Smooth muscle cell (in vitro differentiated cells): ENCODE data around the gene DOK4. TPM values are rescaled to one million over a fixed set of nuclear protein-coding genes. Genes with fewer than 3 reads are reported as not detected.
A peak's percentile ranks its signal among the peaks of the same experiment; 100 is the strongest.

Experiments
- DNase-seq: peaks from one replicate; lab custom pipeline; 2025; ENCODE audit not compliant: unreplicated experiment; lab: John Stamatoyannopoulos, UW
- H2AFZ ChIP-seq: fragments of 200-600 bp; sonication (generic); 2 replicates; pipeline ENCODE4 v1.6.0; 2016; ENCODE audit warnings: antibody characterized with exemption, low read depth, mild to moderate bottlenecking
- H3F3A ChIP-seq: fragments of 200-600 bp; sonication (generic); 2 replicates; pipeline ENCODE4 v1.6.0; 2017; ENCODE audit warnings: antibody characterized with exemption, low read depth
- H3K27ac ChIP-seq: fragments of 200-600 bp; sonication (generic); 2 replicates; pipeline ENCODE4 v1.5.1; 2016; ENCODE audit warnings: low read depth, mild to moderate bottlenecking
- H3K27me3 ChIP-seq: fragments of 200-600 bp; sonication (generic); 2 replicates; pipeline ENCODE4 v1.6.1; 2016; ENCODE audit warnings: low read depth, mild to moderate bottlenecking
- H3K36me3 ChIP-seq: fragments of 200-600 bp; sonication (generic); 2 replicates; pipeline ENCODE4 v1.5.1; 2016; ENCODE audit warnings: low read depth
- H3K4me1 ChIP-seq: fragments of 200-600 bp; sonication (generic); 2 replicates; pipeline ENCODE4 v1.5.1; 2016; ENCODE audit warnings: low read depth
- H3K4me2 ChIP-seq: fragments of 200-600 bp; sonication (generic); 2 replicates; pipeline ENCODE4 v1.6.0; 2016; ENCODE audit warnings: mild to moderate bottlenecking
- H3K4me3 ChIP-seq: fragments of 200-600 bp; sonication (generic); 2 replicates; pipeline ENCODE4 v1.5.1; 2016; ENCODE audit warnings: mild to moderate bottlenecking
- H3K79me2 ChIP-seq: fragments of 200-600 bp; sonication (generic); 2 replicates; pipeline ENCODE4 v1.6.0; 2016; ENCODE audit warnings: low read depth, mild to moderate bottlenecking
- H3K9ac ChIP-seq: fragments of 200-600 bp; sonication (generic); 2 replicates; pipeline ENCODE4 v1.6.0; 2016; ENCODE audit warnings: low read depth
- H3K9me3 ChIP-seq: fragments of 200-600 bp; sonication (generic); replicated peaks from 2 replicates; pipeline ENCODE4 v1.5.1; 2016; ENCODE audit warnings: low read depth
- H4K20me1 ChIP-seq: fragments of 200-600 bp; sonication (generic); 2 replicates; pipeline ENCODE4 v1.6.0; 2016; ENCODE audit warnings: low read depth
- WGBS: methylation state at CpG from one replicate; pipeline ENCODE4 v1.1.7; 2016; ENCODE audit warnings: low lambda C conversion rate; 5-methylcytosine and 5-hydroxymethylcytosine counted together
- polyA plus RNA-seq: library from polyadenylated mRNA; unstranded; fragments of >200 nt; fragmentation: Nextera tagmentation; extraction: Ambion mirVana; gene quantifications from 2 replicates; pipeline ENCODE4 v1.2.1, GENCODE V29; 2016
- total RNA-seq: library from RNA; depleted of rRNA; stranded (reverse); fragments of >200 nt; gene quantifications from 2 replicates; pipeline ENCODE4 v1.2.3, GENCODE V29; 2014
- TF ChIP-seq, protein P1 (sequence below): fragments of 200-600 bp; sonication (generic); IDR thresholded peaks from 2 replicates; pipeline ENCODE4 v1.5.1; 2017; ENCODE audit warnings: borderline replicate concordance, mild to moderate bottlenecking, antibody characterized with exemption; ENCODE audit not compliant: insufficient read depth, poor library complexity, severe bottlenecking

The DOK4 gene
- total and polyA plus RNA-seq, 2 experiments from 2014 or later: 43.5 to 73.6 TPM

DNA sequence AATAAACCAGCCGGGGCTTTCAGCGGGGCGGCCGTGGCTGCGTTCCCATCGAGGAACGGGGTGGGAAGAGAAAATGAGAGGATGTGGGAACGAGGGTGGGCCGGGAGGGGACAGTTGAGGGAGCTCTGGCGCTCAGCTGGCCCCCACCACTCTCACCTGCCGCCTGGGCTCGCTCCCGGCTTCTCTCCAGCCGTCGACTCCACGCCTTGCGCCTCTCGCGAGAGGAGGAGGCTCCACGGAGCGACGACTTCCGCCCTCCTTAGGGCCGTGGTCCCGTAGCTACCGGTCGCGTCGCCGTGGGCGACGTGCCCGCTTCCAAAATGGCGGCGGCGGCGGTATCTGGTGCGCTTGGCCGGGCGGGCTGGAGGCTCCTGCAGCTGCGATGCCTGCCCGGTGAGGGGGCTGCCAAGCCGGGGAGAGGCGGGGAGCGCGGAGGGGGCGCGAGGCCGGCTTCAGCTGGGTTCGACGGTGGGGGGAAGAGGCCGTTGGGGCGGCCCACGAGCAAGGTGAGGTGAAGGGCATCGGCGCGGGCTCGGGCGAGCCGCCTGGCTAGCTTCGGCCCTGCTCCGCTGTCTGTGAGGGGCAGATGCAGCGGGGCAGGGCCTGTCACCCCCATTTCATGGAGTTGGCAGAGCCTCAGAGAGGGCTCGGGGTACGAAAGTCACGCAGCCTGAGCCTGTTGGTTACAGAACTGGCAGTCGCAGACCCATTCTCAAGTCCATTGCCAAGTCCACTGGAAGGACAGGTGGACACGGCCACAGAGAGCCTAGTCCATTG lies 38.9 kb downstream of the DOK4 start, which contains the start of the genes CIAPIN1 and COQ9:
Gene CIAPIN1, minus strand, starts transcription at position 200 of the 777 bp plus-strand sequence. CDS start 6,457 bp downstream, outside the sequence.
Gene COQ9, plus strand, starts transcription at position 294 of the 777 bp plus-strand sequence. Its CDS starts 27 bp downstream, at position 321.
- Histone ChIP-seq H4K20me1 (no peaks in the 10 kb centered on the region), H3K4me1 (peaks cover 8% of the 10 kb centered on the region), H3F3A (no peaks in the 10 kb centered on the region), H3K27ac (peak within 1 kb of the TSS; percentile 72), H3K9ac (peak within 1 kb of the TSS; percentile 95), H3K27me3 (no peaks in the 10 kb centered on the region), H3K4me3 (peak within 1 kb of the TSS; percentile 98), H2AFZ (peak within 1 kb of the TSS; percentile 88), H3K79me2 (peaks cover 63% of the 10 kb centered on the region), H3K4me2 (peak within 1 kb of the TSS; percentile 96), H3K36me3 (peaks cover 5% of the 10 kb centered on the region), H3K9me3 (no peaks in the 10 kb centered on the region)
- under 1% methylated on average over 60 of the region's 68 CpGs for WGBS
- TF ChIP-seq, protein P1, sequence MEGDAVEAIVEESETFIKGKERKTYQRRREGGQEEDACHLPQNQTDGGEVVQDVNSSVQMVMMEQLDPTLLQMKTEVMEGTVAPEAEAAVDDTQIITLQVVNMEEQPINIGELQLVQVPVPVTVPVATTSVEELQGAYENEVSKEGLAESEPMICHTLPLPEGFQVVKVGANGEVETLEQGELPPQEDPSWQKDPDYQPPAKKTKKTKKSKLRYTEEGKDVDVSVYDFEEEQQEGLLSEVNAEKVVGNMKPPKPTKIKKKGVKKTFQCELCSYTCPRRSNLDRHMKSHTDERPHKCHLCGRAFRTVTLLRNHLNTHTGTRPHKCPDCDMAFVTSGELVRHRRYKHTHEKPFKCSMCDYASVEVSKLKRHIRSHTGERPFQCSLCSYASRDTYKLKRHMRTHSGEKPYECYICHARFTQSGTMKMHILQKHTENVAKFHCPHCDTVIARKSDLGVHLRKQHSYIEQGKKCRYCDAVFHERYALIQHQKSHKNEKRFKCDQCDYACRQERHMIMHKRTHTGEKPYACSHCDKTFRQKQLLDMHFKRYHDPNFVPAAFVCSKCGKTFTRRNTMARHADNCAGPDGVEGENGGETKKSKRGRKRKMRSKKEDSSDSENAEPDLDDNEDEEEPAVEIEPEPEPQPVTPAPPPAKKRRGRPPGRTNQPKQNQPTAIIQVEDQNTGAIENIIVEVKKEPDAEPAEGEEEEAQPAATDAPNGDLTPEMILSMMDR: no peak
- DNase-seq: peak; percentile 56

DNA sequence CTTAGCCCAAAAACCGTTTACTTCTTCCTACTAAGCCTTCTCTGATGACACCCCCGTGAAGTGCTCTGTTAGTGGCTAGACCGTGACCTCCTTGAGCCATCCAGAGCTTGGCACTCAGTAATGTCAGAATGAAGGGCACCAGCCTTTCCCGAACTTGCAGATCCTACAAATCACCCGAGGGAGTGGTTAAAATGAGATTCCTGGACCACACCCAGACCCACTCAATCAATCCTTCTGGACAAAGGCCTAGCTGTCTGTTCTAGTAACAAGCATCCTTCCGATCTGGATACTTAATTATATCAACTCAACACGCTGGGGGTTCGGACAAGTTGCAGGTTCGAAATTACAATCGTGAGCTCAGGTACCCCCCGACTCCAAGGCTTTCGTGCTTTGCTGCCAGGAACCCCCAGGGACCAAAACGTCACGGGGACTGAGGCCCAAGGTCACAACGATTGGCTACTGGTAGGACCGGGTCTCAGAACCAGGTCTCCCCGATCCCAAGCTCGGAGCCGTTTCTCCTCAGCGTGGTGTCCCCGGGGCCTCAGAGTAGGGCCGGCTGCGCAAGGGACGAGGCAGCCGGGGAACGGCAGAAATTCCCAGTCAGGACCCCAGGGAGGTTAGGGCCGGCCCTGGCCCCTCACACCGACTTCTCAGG lies 39.6 kb downstream of the DOK4 start:
- Histone ChIP-seq H3K27me3 (no peaks in the 10 kb centered on the region), H3K27ac (peak overlapping the region; percentile 72), H3K79me2 (peaks cover 70% of the 10 kb centered on the region), H3K4me2 (peak overlapping the region; percentile 96), H3K9me3 (no peaks in the 10 kb centered on the region), H3K4me1 (peaks cover 8% of the 10 kb centered on the region), H3F3A (no peaks in the 10 kb centered on the region), H2AFZ (peak overlapping the region; percentile 88), H3K9ac (peak overlapping the region; percentile 95), H3K4me3 (peak overlapping the region; percentile 98), H4K20me1 (no peaks in the 10 kb centered on the region), H3K36me3 (peaks cover 2% of the 10 kb centered on the region)
- 5% methylated on average over 28 of the region's 28 CpGs for WGBS
- DNase-seq: no peak
- TF ChIP-seq, protein P1: no peak

DNA sequence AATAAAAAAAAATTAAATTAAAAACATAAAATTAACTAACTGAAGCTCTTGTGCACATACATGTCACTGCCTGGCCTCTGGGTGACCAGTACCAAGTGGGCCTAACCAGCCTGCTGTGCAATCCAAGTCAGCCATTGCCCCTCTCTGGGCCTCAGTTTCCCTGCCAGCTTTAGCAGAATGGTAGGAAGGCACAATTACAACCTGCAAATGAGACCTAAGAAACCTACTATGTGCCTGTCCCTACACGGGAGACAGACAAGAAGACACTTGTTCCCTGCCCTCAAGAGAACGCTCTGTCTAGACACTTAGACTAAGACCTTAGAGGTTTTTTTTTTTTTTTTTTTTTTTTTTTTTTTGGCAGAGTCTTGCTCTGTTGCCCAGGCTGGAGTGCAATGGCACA lies 40.8 kb downstream of the DOK4 start:
- Histone ChIP-seq H3K27me3 (no peaks in the 10 kb centered on the region), H3K27ac (no peak overlapping the region), H3K4me2 (no peak overlapping the region), H3K4me3 (no peak overlapping the region), H4K20me1 (no peaks in the 10 kb centered on the region), H3K9me3 (no peaks in the 10 kb centered on the region), H3K36me3 (peaks cover 6% of the 10 kb centered on the region), H3K79me2 (peaks cover 78% of the 10 kb centered on the region), H3F3A (no peaks in the 10 kb centered on the region), H2AFZ (no peak overlapping the region), H3K4me1 (peaks cover 8% of the 10 kb centered on the region), H3K9ac (no peak overlapping the region)
- DNase-seq: no peak
- 100% methylated on average over 2 of the region's 2 CpGs for WGBS
- TF ChIP-seq, protein P1: no peak
